SH-SY5Y (cell line): Measurements from ENCODE around the gene CHST11.

Experiments
- GATA2 ChIP-seq: IDR thresholded peaks from 2 replicates; pipeline ENCODE4 v1.6.1; 2011; ENCODE audit warnings: mild to moderate bottlenecking, low read depth, low read length
- GATA3 ChIP-seq: IDR thresholded peaks from 2 replicates; pipeline ENCODE4 v1.6.1; 2011; ENCODE audit warnings: low read depth, mild to moderate bottlenecking, low read length, moderate library complexity

DNA sequence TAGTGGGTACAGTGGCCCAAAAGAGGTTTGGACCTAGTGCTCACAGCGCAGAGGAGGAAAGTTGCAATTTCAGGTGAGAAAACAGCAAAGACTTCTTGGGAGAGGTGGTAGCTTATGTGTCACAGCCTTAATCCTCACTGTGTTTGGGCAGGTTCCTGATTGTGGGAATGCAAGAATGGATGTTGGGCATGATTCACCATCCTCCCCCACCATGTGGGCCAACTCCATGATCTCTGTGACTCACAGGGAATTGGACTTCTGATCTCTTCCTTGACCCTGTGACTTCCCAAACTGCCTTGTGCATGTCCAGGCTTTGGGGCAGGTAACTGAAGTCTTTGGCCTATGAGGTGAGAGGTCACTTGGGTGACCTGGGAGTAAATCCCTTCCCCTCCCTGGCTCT lies 1.8 kb upstream of the CHST11 start:
- TF ChIP-seq GATA2 (no peak), GATA3 (no peak)
